A673 (cell line): ENCODE measurements around the gene METTL8.

Experiments used
- EZH2 ChIP-seq: fragments of 200-600 bp; sonication (generic); IDR thresholded peaks from 2 replicates; pipeline ENCODE4 v1.6.1; 2017; ENCODE audit warnings: borderline replicate concordance, low read depth, mild to moderate bottlenecking, mixed read lengths, antibody characterized with exemption, low read length; ENCODE audit not compliant: poor library complexity, severe bottlenecking
- TF ChIP-seq, protein P1 (sequence below): fragments of 300-800, 200-600 bp; sonication (generic); conservative IDR thresholded peaks from 2 replicates; pipeline ENCODE4 v1.5.1; 2017; ENCODE audit warnings: low read depth, mild to moderate bottlenecking, antibody characterized with exemption, low read length, moderate library complexity, mixed read lengths

DNA sequence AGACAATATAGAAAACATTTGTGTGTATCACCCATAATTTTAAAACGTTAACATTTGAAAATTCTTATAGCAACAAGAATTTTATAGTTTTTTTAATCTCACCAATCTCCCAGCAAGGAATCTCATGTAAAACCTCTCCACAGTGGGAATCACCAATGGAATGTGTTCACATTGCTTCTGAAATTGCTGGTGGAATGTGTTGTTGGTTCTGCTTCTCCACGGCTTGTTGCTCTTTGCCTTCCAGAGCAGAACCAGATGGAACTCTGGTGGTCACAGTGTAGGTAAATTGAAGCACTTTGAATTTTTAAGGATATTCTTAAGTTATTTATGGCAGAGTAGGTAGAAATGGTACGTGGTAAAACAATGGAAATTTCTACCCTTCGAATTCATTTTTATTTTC lies 35.4 kb upstream of the METTL8 start:
- TF ChIP-seq, protein P1, sequence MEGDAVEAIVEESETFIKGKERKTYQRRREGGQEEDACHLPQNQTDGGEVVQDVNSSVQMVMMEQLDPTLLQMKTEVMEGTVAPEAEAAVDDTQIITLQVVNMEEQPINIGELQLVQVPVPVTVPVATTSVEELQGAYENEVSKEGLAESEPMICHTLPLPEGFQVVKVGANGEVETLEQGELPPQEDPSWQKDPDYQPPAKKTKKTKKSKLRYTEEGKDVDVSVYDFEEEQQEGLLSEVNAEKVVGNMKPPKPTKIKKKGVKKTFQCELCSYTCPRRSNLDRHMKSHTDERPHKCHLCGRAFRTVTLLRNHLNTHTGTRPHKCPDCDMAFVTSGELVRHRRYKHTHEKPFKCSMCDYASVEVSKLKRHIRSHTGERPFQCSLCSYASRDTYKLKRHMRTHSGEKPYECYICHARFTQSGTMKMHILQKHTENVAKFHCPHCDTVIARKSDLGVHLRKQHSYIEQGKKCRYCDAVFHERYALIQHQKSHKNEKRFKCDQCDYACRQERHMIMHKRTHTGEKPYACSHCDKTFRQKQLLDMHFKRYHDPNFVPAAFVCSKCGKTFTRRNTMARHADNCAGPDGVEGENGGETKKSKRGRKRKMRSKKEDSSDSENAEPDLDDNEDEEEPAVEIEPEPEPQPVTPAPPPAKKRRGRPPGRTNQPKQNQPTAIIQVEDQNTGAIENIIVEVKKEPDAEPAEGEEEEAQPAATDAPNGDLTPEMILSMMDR, result no peak
- TF ChIP-seq EZH2, result no peak
